ENCODE data around the gene TXLNG.
A peak's percentile ranks its signal among the peaks of the same experiment; 100 is the strongest.

The TXLNG gene

DNA sequence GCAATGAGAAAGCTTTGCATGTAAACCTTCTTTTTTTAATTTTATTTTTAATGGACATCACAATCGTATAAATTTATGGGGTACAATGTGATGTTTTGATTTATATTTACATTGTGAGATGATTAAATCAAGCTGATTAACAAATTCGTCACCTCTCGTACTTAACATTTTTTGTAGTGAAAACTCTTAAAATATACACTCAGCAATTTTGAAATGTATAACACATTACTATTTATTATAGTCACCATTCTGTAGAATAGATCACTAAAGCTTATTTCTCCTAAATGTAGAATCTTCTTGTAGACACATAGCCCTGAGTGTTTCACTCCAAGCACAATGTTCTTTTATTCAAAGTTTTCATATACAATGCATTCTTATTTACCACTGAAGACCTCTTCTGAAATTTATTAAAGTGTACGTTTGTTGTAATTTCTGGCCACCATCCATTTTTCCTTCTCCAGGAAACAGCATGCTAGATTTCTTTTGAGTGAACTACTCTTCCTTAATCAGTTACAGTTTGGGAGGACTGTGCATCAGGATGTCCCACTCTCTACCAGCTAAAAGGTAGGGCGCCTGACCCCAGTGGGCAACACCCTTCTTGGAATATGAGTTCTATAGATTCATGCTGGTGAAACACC is 88.3 kb downstream of the TXLNG start:
- DNase-seq, result no peak

DNA sequence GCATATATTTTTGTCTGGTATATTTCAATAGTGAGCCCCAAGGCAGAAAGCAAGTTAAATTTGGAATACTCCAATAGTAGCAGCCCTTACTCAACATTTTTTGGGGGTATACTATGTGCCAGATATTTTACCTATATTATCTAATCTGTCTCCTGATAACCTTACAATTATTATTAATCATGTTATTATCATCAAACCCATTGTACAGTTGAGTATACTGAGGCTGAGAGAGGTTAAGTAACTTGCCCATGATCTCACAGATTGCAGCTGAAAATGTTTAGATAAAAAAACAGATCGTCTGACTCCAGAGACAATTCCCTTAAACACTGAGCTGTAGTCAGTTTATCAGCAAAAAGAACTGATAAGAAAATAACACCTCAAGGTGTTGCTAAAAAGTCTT is 90.4 kb downstream of the TXLNG start:
- no peak for DNase-seq

DNA sequence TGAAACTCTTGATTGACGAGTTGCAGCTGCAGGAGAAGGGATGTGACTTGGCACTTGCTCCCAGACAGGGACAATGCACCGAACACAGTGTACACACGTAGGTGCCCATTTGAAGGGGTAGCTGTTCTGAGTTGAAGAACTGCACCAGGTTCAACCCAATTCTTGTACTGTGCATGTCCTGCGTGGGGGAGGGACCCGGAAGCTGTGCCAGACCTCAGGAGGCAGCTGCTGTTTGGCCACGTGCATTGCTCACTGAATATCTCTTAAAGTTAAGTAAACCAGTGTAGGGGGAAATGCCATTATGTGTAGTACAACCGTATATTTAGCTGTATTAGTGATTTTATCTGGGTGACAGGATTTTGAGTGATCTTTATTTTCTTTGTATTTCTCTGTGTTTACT is 95.9 kb downstream of the TXLNG start:
- peak; percentile 29 for DNase-seq

DNA sequence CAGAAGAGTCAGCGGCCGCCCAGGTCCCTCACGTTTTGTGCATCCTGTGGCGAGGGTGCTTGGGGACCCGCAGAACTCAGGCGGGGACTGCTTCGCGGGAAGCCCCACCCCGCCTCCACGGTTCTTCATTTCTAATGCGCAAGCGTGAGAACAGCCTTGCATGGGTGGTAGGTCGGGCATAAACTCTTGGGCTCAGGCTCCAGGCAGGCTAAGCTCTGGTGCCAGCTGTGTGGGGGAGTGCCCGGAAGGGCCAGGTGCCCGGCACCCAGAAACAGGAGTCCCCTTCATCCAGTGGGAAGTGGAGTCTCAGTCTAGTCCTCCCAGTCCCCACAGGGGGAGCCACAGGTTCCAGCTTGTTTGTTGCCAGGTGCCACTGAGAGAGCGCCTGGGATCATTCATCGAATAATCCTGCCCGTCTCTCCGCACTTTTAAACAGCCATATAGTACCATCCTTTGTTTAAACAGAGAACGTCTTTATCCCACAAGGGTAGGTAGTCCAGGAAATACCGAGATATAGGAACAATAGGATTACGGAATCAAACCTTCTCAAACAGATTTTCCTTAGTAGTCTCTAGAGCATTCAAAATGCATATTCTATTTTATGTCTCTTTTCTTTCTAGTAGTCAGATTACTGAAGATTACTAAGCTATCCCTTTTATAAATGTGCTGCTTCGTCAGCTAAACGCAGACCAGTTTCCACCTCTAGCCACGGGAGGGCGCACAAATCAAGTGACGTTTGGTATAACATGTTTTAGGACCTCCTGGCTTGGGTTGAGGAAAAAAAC is 96.6 kb downstream of the TXLNG start:
- peak; percentile 71 for DNase-seq

DNA sequence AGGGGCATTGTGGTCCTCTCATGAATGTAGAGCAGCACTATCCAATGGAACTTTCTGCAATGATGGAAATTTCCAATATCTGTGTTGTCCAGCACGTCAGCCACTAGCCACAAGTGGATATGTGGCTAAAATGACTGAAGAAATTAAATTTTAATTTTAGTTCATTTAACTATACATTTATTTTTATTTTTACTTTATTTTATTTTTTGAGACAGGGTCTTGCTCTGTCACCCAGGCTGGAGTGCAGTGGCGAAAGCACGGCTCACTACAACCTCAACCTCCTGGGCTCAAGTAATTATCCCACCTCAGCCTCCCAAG is 97.2 kb downstream of the TXLNG start:
- no peak for DNase-seq

DNA sequence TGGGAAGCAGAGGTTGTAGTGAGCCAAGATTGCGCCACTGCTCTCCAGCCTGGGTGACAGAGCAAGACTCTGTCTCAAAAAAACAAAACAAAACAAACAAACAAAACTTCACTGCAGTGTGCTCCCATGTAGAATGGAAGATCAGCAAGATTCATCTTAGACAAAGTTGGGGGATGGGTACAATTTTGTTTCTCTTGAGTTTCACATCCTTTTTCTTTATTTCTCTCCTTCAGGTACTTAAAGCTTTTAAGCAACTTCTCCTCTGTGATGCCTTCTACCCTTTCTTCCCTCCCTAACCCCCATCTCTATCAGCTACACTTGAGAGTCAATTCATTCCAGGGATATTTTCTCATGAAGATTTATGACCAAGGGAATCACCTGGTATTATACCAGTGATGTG is 99.4 kb downstream of the TXLNG start:
- DNase-seq, result no peak

DNA sequence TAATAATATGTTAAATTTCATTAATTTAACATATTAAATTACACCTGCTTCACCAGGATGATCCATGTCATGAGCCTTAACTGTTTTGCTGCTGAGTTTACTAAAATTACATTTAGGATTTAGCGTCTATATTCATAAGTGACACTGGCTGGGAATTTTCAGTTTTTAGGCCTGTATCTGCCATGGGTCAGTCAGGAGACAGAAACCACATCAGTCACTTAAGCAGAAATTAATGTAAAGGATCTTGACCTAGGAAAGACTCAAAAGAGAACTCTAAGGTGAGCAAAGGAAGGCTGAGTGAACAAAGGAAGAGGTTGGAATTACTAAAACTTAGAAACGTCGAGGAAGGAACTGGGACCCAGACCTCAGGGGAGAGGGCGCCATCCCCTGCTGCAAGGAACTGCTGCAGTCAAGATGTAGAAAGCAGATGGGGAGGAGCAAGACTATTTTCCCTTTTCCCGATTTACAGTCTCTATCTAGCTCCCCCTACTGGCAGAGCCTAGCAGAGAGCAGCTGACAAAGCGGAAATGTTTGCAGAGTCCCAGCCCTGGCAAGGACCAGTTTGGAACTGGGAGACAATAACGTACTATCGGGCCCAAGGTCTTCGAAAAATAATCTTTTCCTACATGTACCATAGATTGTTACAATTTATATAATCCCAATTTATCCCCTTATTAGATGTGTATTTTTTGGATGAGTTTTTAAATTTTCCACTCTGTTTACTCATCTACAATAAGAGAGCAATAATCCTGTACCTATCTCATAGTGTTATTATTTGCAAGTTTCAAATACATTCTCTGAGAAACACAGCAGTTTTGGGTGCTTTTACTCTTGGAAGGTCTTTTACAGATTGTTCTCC is 106.5 kb downstream of the TXLNG start:
- DNase-seq, result peak; percentile 55
